CD4-positive, alpha-beta T cell (primary cell): ENCODE data around the gene ADM2. TPM values are rescaled to one million over a fixed set of nuclear protein-coding genes. Genes with fewer than 3 reads are reported as not detected.
A peak's percentile ranks its signal among the peaks of the same experiment; 100 is the strongest.

Experiments
- ATAC-seq: fragments of 200-7000 bp; cut with Tn5 transposase; one replicate; pipeline ENCODE4 v1.10.0; 2022; ENCODE audit warnings: mild to moderate bottlenecking; ENCODE audit not compliant: poor library complexity
- CTCF ChIA-PET: fragments of 350-600 bp; sonication (Branson Sonifier 250); formaldehyde crosslinking; loops from one replicate; lab custom pipeline; 2021; ENCODE audit warnings: antibody characterized with exemption, inconsistent platforms; lab: Charles Lee
- POLR2A ChIA-PET: fragments of 350-600 bp; sonication (Branson Sonifier 250); formaldehyde crosslinking; loops from one replicate; lab custom pipeline; 2021; ENCODE audit warnings: antibody characterized with exemption, inconsistent platforms; lab: Charles Lee
- DNase-seq, 14 experiments: peaks; one replicate each; pipeline ENCODE4 v3.0.0-alpha.2; 2013 to 2020; ENCODE audit warnings: mixed read lengths in 2 of 14
- H3K27ac ChIP-seq, 2 donors: one replicate each; pipeline versions ENCODE4 v1.5.1 to v1.7.0; 2013; ENCODE audit warnings: low read length in 2 of 2, low read depth in 1 of 2, mild to moderate bottlenecking in 1 of 2
- H3K27me3 ChIP-seq, 2 experiments: 1 replicate in 1 of 2; 2 replicates in 1 of 2; pipeline versions ENCODE4 v1.6.1 to v1.7.0; 2013; ENCODE audit warnings: low read length in 2 of 2, control low read depth in 1 of 2, mild to moderate bottlenecking in 1 of 2, moderate library complexity in 1 of 2; ENCODE audit not compliant: insufficient read depth in 2 of 2, control insufficient read depth in 1 of 2
- H3K36me3 ChIP-seq: one replicate; pipeline ENCODE4 v1.6.1; 2013; ENCODE audit warnings: low read length, control low read depth; ENCODE audit not compliant: insufficient read depth
- H3K4me1 ChIP-seq: one replicate; pipeline ENCODE4 v1.6.1; 2013; ENCODE audit warnings: low read length, control low read depth; ENCODE audit not compliant: insufficient read depth
- H3K4me3 ChIP-seq: one replicate; pipeline ENCODE4 v1.5.1; 2013; ENCODE audit warnings: mild to moderate bottlenecking, low read length, moderate library complexity
- H3K9me3 ChIP-seq, 2 experiments: 1 replicate in 1 of 2; 2 replicates in 1 of 2; pipeline versions ENCODE4 v1.6.1 to v1.7.0; 2013; ENCODE audit warnings: low read length in 2 of 2, mild to moderate bottlenecking in 2 of 2, control low read depth in 1 of 2, moderate library complexity in 1 of 2; ENCODE audit not compliant: control insufficient read depth in 1 of 2, insufficient read depth in 1 of 2
- H3K27ac Mint-ChIP-seq: one replicate; pipeline ENCODE4 v1.8.0; 2020; ENCODE audit warnings: mixed read lengths
- H3K27me3 Mint-ChIP-seq: one replicate; pipeline ENCODE4 v1.8.0; 2021; ENCODE audit warnings: mixed read lengths
- H3K36me3 Mint-ChIP-seq: one replicate; pipeline ENCODE4 v1.8.0; 2021; ENCODE audit warnings: low read depth, mixed read lengths
- H3K4me1 Mint-ChIP-seq: one replicate; pipeline ENCODE4 v1.8.0; 2021; ENCODE audit warnings: low read depth, mixed read lengths
- H3K4me3 Mint-ChIP-seq: one replicate; pipeline ENCODE4 v1.8.0; 2020; ENCODE audit warnings: mild to moderate bottlenecking, mixed read lengths
- H3K9me3 Mint-ChIP-seq: one replicate; pipeline ENCODE4 v1.8.0; 2020; ENCODE audit warnings: mixed read lengths
- intact Hi-C, 2 experiments: fragments of 100-400 bp; cut with DNase I in 1 of 2; cut with micrococcal nuclease in 1 of 2; formaldehyde crosslinking; loops; one replicate each; pipeline versions ENCODE4 v1.15.1 to v1.9.0; 2023 to 2025; cut with DNase I, micrococcal nuclease
- total RNA-seq, 174 experiments: library from RNA in 2 of 174; stranded (reverse) in 2 of 174; gene quantifications; one replicate each; pipeline ENCODE4 v1.2.3 and lab custom pipeline; 2021 to 2026
- TF ChIP-seq, protein P1 (sequence below): fragments of 200-600 bp; IDR thresholded peaks from one replicate; pipeline ENCODE4 v1.8.0; 2022; ENCODE audit warnings: antibody characterized with exemption, mild to moderate bottlenecking

The ADM2 gene
- total RNA-seq, 2 experiments from 2014 or later, result 1.1 to 1.6 TPM

- Histone ChIP-seq H3K27ac (peak overlapping the region in 1 of 2 donors; percentile 48), H3K9me3 (no peaks in the 10 kb centered on the region), H3K4me3 (no peak overlapping the region), H3K36me3 (peaks cover 62% of the 10 kb centered on the region), H3K4me1 (peaks cover 25% of the 10 kb centered on the region), H3K27me3 (no peaks in the 10 kb centered on the region)
- peak overlapping the region; percentile 69 for H3K27ac Mint-ChIP-seq
- no peaks in the 10 kb centered on the region for H3K9me3 Mint-ChIP-seq
- intact Hi-C loops, result no loop called here
- ATAC-seq, result no peak
- H3K27me3 Mint-ChIP-seq, result no peaks in the 10 kb centered on the region
- H3K4me1 Mint-ChIP-seq, result no peaks in the 10 kb centered on the region
- no peak for DNase-seq
- TF ChIP-seq, protein P1, sequence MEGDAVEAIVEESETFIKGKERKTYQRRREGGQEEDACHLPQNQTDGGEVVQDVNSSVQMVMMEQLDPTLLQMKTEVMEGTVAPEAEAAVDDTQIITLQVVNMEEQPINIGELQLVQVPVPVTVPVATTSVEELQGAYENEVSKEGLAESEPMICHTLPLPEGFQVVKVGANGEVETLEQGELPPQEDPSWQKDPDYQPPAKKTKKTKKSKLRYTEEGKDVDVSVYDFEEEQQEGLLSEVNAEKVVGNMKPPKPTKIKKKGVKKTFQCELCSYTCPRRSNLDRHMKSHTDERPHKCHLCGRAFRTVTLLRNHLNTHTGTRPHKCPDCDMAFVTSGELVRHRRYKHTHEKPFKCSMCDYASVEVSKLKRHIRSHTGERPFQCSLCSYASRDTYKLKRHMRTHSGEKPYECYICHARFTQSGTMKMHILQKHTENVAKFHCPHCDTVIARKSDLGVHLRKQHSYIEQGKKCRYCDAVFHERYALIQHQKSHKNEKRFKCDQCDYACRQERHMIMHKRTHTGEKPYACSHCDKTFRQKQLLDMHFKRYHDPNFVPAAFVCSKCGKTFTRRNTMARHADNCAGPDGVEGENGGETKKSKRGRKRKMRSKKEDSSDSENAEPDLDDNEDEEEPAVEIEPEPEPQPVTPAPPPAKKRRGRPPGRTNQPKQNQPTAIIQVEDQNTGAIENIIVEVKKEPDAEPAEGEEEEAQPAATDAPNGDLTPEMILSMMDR, result no peak
- no peak overlapping the region for H3K4me3 Mint-ChIP-seq
- ChIA-PET POLR2A (interaction anchor here (0.9 to 2.4 kb wide), 3 partner anchors 25 to 81 kb away, joined by 3 to 11 read pairs (median 3); partner anchors contain the start of genes LMF2, NCAPH2 and SCO2), CTCF (interaction anchor here (1.8 kb wide), 1 partner anchor 81 kb away, joined by 5 read pairs; the partner anchor contains the start of gene SCO2)
- H3K36me3 Mint-ChIP-seq, result peaks cover 56% of the 10 kb centered on the region
These were observed 36.7 kb upstream of the ADM2 start for GRCh38 chr22:50444663-50445062.

DNA sequence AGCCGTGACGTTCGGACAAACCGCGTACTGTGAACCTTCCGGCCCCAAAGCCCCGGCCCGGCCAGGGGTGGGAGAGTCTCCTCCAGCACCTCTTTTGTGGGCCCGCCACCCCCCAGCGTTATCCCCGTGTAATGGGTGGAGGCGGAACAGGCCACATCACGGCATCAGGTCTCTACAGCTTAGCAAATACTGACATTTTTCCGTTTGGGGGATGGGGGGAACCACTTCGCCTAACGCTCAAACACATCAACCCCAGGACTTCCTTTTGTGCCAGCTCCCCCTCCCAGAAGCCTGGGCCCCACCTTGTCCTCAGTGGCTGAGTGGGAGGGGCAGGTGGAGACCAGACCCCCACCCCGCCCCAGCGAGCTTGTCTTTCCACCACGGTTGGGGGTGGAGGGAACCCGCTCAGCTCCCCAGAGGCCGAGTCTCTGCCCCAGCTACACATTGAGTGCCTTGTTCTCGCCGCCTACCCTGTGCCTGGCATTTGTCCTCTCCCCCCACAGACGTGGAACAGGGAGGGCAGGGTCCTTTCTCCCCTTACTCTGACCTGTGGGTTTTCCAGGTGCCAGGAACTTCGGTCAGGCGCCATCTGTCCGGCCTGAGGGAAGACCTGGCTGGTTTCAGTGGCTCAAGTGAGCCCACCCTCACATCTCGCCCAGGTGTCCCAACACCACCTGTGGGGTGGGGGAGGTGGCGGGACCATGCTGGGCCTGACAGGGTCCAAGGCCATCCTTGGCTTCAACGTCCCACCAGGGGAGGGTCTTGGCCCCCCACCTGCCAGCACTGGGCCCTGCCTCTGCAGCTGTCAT lies 36.1 kb upstream of the ADM2 start:
- intact Hi-C loops, result no loop called here
- no peaks in the 10 kb centered on the region for H3K9me3 Mint-ChIP-seq
- CTCF ChIA-PET, result interaction anchor here (1.8 kb wide), 1 partner anchor 80 kb away, joined by 5 read pairs; the partner anchor contains the start of gene SCO2
- no peaks in the 10 kb centered on the region for H3K9me3 ChIP-seq
- H3K4me3 Mint-ChIP-seq, result no peak overlapping the region
- peaks cover 60% of the 10 kb centered on the region for H3K36me3 ChIP-seq
- peak in 5 of 14 experiments; percentile 12 to 74 (median 31) for DNase-seq
- no peaks in the 10 kb centered on the region for H3K27me3 ChIP-seq
- peak overlapping the region; percentile 15 to 48 for H3K27ac ChIP-seq
- H3K4me3 ChIP-seq, result no peak overlapping the region
- peaks cover 25% of the 10 kb centered on the region for H3K4me1 ChIP-seq
- ATAC-seq, result peak; percentile 39
- H3K27me3 Mint-ChIP-seq, result no peaks in the 10 kb centered on the region
- POLR2A ChIA-PET, result interaction anchor here (0.9 to 2.4 kb wide), 3 partner anchors 25 to 80 kb away, joined by 3 to 11 read pairs (median 3); partner anchors contain the start of genes LMF2, NCAPH2 and SCO2
- H3K27ac Mint-ChIP-seq, result peak overlapping the region; percentile 69
- peaks cover 62% of the 10 kb centered on the region for H3K36me3 Mint-ChIP-seq
- TF ChIP-seq, protein P1, result no peak
- no peaks in the 10 kb centered on the region for H3K4me1 Mint-ChIP-seq

DNA sequence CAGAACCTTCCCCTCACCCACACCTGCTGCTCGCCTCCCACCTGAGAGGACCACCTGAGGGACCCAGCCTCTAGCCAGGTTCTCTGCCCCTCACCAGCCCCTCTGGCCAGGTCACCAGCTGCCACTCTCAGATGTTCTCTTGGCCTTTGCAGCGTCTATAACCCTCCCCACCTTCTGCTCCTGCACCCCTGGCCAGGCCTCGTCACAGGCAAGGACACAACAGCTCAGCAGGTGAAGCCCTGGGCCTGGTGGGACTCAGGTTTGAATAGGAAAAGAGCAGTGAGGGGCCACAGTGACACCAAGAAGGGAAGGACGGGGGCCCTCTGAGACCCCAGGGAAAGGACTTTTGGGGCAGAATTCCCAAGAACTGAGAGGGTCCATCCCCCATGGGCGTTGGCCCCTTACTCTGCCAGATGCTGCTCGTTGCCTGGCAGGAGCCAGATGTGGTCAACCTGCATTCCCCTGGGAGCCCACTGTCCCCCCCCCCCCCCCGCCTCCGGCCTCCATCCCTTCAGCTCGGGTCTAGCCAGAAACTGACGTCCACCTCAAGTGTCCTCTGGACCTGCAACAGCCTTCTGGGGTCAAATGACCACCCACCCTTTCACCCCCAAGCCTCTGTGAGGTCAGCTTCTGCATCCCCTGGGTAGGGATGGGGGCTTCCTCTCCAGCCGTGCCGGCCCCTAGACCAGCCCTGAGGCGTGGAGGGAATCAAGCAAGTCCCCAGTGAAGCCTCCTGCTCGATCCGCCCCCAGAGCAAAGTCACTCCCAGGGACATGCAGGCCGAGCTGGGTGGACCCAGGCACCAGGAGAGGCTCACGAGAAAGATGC lies 35.2 kb upstream of the ADM2 start:
- no peaks in the 10 kb centered on the region for H3K4me1 Mint-ChIP-seq
- TF ChIP-seq, protein P1, result no peak
- intact Hi-C loops, result no loop called here
- Histone ChIP-seq H3K9me3 (no peaks in the 10 kb centered on the region), H3K4me3 (no peak overlapping the region), H3K36me3 (peaks cover 58% of the 10 kb centered on the region), H3K4me1 (peaks cover 25% of the 10 kb centered on the region), H3K27ac (peak overlapping the region; percentile 15 to 48), H3K27me3 (no peaks in the 10 kb centered on the region)
- H3K9me3 Mint-ChIP-seq, result no peaks in the 10 kb centered on the region
- H3K27me3 Mint-ChIP-seq, result no peaks in the 10 kb centered on the region
- peaks cover 68% of the 10 kb centered on the region for H3K36me3 Mint-ChIP-seq
- DNase-seq (no peak), ATAC-seq (no peak)
- peak overlapping the region; percentile 69 for H3K27ac Mint-ChIP-seq
- ChIA-PET POLR2A (interaction anchor here (2.4 kb wide), 1 partner anchor 24 kb away, joined by 11 read pairs; no protein-coding TSS in a partner anchor), CTCF (interaction anchor here (1.8 kb wide), 1 partner anchor 79 kb away, joined by 5 read pairs; the partner anchor contains the start of gene SCO2)
- H3K4me3 Mint-ChIP-seq, result no peak overlapping the region
